Glutamatergic neuron (in vitro differentiated cells): Measurements from ENCODE around the gene GSTO1. TPM values are rescaled to one million over a fixed set of nuclear protein-coding genes. Genes with fewer than 3 reads are reported as not detected.

Experiments
- DNase-seq: peaks from one replicate; pipeline ENCODE4 v3.0.0; 2022
- H3K27ac Mint-ChIP-seq: one replicate; pipeline ENCODE4 v1.8.0; 2020; ENCODE audit warnings: mild to moderate bottlenecking, mixed read lengths, inconsistent platforms; ENCODE audit not compliant: unreplicated experiment
- H3K27me3 Mint-ChIP-seq: one replicate; pipeline ENCODE4 v1.8.0; 2020; ENCODE audit warnings: mild to moderate bottlenecking, moderate library complexity, mixed read lengths, inconsistent platforms; ENCODE audit not compliant: unreplicated experiment
- H3K36me3 Mint-ChIP-seq: one replicate; pipeline ENCODE4 v1.8.0; 2020; ENCODE audit warnings: mild to moderate bottlenecking, mixed read lengths, inconsistent platforms; ENCODE audit not compliant: unreplicated experiment
- H3K4me1 Mint-ChIP-seq: one replicate; pipeline ENCODE4 v1.8.0; 2020; ENCODE audit warnings: mild to moderate bottlenecking, low read depth, mixed read lengths, inconsistent platforms; ENCODE audit not compliant: unreplicated experiment
- H3K4me3 Mint-ChIP-seq: one replicate; pipeline ENCODE4 v1.8.0; 2020; ENCODE audit warnings: mild to moderate bottlenecking, mixed read lengths, inconsistent platforms; ENCODE audit not compliant: unreplicated experiment
- H3K9me3 Mint-ChIP-seq: one replicate; pipeline ENCODE4 v1.8.0; 2020; ENCODE audit warnings: mild to moderate bottlenecking, moderate library complexity, mixed read lengths, inconsistent platforms; ENCODE audit not compliant: unreplicated experiment
- total RNA-seq: library from RNA; stranded (reverse); fragmentation: NEBNext Ultra II Directional; extraction: Animal tissue kit (Norgen Biotek cat#: 25700); gene quantifications from one replicate; pipeline ENCODE4 v1.2.1, GENCODE V29; 2021; ENCODE audit not compliant: unreplicated experiment
- TF ChIP-seq, protein P1 (sequence below): fragments of 200-600 bp; sonication (generic); IDR thresholded peaks from one replicate; pipeline ENCODE4 v1.5.0; 2021; ENCODE audit not compliant: partially characterized antibody, unreplicated experiment

The GSTO1 gene
- total RNA-seq, 1 donor from 2014 or later: 26.8 TPM

GRCh38 chr10:104307576-104308438 lies 53.1 kb downstream of the GSTO1 start:
- Mint-ChIP-seq H3K27ac (peak overlapping the region; percentile 53), H3K4me3 (no peak overlapping the region), H3K36me3 (peaks cover 20% of the 10 kb centered on the region), H3K27me3 (peaks cover 2% of the 10 kb centered on the region), H3K9me3 (peaks cover 7% of the 10 kb centered on the region), H3K4me1 (peaks cover 29% of the 10 kb centered on the region)
- DNase-seq: no peak
- TF ChIP-seq, protein P1, sequence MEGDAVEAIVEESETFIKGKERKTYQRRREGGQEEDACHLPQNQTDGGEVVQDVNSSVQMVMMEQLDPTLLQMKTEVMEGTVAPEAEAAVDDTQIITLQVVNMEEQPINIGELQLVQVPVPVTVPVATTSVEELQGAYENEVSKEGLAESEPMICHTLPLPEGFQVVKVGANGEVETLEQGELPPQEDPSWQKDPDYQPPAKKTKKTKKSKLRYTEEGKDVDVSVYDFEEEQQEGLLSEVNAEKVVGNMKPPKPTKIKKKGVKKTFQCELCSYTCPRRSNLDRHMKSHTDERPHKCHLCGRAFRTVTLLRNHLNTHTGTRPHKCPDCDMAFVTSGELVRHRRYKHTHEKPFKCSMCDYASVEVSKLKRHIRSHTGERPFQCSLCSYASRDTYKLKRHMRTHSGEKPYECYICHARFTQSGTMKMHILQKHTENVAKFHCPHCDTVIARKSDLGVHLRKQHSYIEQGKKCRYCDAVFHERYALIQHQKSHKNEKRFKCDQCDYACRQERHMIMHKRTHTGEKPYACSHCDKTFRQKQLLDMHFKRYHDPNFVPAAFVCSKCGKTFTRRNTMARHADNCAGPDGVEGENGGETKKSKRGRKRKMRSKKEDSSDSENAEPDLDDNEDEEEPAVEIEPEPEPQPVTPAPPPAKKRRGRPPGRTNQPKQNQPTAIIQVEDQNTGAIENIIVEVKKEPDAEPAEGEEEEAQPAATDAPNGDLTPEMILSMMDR: no peak

GRCh38 chr10:104308439-104308903 lies 53.8 kb downstream of the GSTO1 start:
- Mint-ChIP-seq H3K4me3 (no peak overlapping the region), H3K27me3 (peaks cover 2% of the 10 kb centered on the region), H3K9me3 (peaks cover 4% of the 10 kb centered on the region), H3K4me1 (peaks cover 29% of the 10 kb centered on the region), H3K36me3 (peaks cover 14% of the 10 kb centered on the region), H3K27ac (no peak overlapping the region)
- TF ChIP-seq, protein P1: no peak
- DNase-seq: no peak

DNA sequence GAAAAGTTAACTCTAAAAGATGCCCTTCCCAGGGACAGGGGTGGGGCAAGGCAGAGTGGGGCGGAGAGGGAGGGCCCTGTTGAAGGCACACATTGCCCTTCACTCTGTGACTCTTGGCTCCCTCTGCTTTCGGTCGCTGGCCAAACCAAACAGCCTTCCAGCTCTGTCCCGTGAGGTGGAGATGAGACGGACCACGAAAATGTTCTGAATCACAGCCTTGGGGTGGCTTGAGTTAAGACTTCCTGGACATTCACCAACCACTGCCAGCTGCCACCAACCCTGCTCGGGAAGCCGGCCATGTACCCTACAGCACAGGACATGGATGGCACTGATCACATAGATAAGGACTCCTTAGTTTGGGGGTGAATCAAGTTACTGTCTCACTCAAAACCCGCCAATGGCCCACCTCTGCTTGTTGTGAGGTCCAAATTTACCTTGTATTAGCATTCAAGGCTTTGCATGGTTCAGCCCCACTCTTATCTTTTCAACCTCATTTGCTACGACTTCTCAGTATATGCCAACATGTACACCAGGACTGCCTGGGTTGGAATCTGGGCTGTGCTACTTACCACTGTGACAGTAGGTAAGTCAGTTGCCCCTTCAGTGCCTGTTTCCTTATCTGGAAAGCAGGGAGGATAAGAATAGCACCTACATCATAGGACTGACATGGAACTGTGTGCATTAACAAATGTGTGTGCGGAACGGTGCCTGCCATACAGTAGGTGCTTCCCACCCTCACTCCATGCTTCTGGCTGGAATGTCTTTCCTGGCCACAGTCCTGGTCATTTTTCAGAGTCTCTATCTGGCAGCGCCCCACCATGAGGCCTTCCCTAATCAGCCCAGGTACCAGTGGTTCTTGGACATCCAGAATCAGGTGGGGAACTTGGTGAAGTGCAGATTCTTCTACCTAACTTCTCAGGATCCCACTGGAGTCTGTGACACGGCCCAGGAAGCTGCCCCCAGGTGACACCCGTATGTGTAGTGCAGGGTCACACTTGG lies 55.6 kb downstream of the GSTO1 start:
- H3K9me3 Mint-ChIP-seq: peaks cover 5% of the 10 kb centered on the region
- H3K4me3 Mint-ChIP-seq: no peak overlapping the region
- no peak for DNase-seq
- no peaks in the 10 kb centered on the region for H3K36me3 Mint-ChIP-seq
- peaks cover 2% of the 10 kb centered on the region for H3K27me3 Mint-ChIP-seq
- peaks cover 25% of the 10 kb centered on the region for H3K4me1 Mint-ChIP-seq
- no peak overlapping the region for H3K27ac Mint-ChIP-seq
- TF ChIP-seq, protein P1: no peak

DNA sequence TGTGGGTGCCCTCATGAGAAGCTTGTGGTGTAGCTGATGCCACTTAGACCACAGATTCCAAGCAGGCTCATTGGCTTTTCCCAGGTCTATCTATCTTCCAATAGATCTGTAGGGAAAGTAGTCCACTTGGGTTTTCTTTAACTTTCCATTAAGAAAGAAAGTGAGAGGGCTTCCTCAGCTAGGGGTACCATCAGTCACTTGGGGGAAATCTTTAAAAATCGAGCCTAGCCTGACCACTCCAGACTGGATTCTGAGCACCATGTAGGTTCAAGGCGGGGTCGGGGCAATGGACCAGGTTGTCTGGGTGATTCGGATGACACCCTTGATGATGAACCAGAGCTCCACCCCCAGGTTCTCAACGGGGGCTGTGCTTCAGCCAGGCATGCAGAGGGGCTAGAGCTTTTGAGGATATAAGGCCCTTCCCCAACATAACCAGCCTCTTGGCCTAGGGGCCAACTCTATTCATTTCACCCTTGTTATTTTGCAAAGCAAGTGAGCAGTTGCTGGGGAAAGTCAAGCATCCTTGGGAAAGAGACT lies 56.6 kb downstream of the GSTO1 start:
- Mint-ChIP-seq H3K4me3 (no peak overlapping the region), H3K4me1 (peaks cover 18% of the 10 kb centered on the region), H3K9me3 (peaks cover 2% of the 10 kb centered on the region), H3K27ac (no peak overlapping the region), H3K27me3 (peaks cover 2% of the 10 kb centered on the region), H3K36me3 (no peaks in the 10 kb centered on the region)
- DNase-seq: no peak
- TF ChIP-seq, protein P1: no peak
